ENCODE measurements around the gene LRRC58. TPM values are rescaled to one million over a fixed set of nuclear protein-coding genes. Genes with fewer than 3 reads are reported as not detected.

Gene LRRC58
- total RNA-seq, 1 experiment from 2014 or later = 34.8 TPM

DNA sequence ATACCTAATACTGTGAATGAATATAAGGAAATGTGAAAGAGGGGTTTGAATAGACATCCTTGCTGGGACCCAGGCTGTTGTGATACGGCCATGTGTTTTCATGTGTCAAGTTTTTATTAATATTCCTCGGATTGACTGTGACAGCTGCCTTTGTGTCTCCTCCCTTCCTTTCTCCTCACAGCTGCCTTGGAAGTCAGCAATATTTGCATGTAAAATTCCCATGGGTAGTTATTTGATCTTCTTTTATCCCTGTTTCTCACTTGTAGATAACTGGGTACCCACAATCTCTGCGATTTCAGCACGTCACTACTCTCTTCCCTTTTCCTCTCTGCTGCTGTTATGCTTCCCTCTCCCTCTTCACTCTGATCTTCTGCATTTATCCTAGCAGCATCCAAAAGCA, 73.5 kb downstream of the LRRC58 start:
- DNase-seq (ENCODE audit: low read depth, low spot score) (no peak), ATAC-seq (no peak)
- Histone ChIP-seq H3K4me2 (ENCODE audit: low read length) (no peak overlapping the region), H3K79me2 (ENCODE audit: insufficient read depth, low read length) (no peaks in the 10 kb centered on the region), H3K36me3 (ENCODE audit: control insufficient read depth in 1 of 2, insufficient read depth in 2 of 2, low read length in 2 of 2) (no peaks in the 10 kb centered on the region), H2AFZ (ENCODE audit: low read depth, low read length, poor library complexity, severe bottlenecking) (no peak overlapping the region), H3K4me3 (replicated peaks in 1 of 2; ENCODE audit: low read depth in 1 of 2, low read length in 2 of 2) (no peak overlapping the region), H3K4me1 (ENCODE audit: control insufficient read depth in 1 of 2, insufficient read depth in 2 of 2, low read length in 2 of 2) (no peaks in the 10 kb centered on the region), H3K27ac (ENCODE audit: low read depth, low read length) (no peak overlapping the region), H3K9me2 (ENCODE audit: insufficient read depth) (no peaks in the 10 kb centered on the region), H4K20me1 (ENCODE audit: insufficient read depth) (no peaks in the 10 kb centered on the region), H3K9me3 (ENCODE audit: control insufficient read depth in 1 of 2, insufficient read depth in 1 of 2, low read depth in 1 of 2, low read length in 2 of 2) (no peaks in the 10 kb centered on the region), H3K27me3 (ENCODE audit: insufficient read depth, low read length) (no peaks in the 10 kb centered on the region), H3K9ac (ENCODE audit: low read length) (no peak overlapping the region)
- POLR2A ChIA-PET = no interaction called here
- TF ChIP-seq, protein P1, sequence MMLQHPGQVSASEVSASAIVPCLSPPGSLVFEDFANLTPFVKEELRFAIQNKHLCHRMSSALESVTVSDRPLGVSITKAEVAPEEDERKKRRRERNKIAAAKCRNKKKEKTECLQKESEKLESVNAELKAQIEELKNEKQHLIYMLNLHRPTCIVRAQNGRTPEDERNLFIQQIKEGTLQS (IDR thresholded peaks at IDR 0.05) = no peak
- TF ChIP-seq TCF7L2 (IDR thresholded peaks at IDR 0.05; ENCODE audit: borderline replicate concordance, extremely low read depth, insufficient read depth, insufficient read length) = no peak
- TF ChIP-seq POLR2A (IDR thresholded peaks at IDR 0.05; ENCODE audit: borderline replicate concordance, extremely low read depth, insufficient read depth, insufficient read length) = no peak
- TF ChIP-seq CEBPB (IDR thresholded peaks at IDR 0.05; ENCODE audit: low read depth) = no peak
- TF ChIP-seq SP1 (IDR thresholded peaks at IDR 0.05; ENCODE audit: low read depth) = no peak
- TF ChIP-seq, protein P2, sequence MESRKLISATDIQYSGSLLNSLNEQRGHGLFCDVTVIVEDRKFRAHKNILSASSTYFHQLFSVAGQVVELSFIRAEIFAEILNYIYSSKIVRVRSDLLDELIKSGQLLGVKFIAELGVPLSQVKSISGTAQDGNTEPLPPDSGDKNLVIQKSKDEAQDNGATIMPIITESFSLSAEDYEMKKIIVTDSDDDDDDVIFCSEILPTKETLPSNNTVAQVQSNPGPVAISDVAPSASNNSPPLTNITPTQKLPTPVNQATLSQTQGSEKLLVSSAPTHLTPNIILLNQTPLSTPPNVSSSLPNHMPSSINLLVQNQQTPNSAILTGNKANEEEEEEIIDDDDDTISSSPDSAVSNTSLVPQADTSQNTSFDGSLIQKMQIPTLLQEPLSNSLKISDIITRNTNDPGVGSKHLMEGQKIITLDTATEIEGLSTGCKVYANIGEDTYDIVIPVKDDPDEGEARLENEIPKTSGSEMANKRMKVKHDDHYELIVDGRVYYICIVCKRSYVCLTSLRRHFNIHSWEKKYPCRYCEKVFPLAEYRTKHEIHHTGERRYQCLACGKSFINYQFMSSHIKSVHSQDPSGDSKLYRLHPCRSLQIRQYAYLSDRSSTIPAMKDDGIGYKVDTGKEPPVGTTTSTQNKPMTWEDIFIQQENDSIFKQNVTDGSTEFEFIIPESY (IDR thresholded peaks at IDR 0.05; ENCODE audit: extremely low read depth, insufficient replicate concordance, low read length) = no peak
- no peak for TF ChIP-seq MAX (IDR thresholded peaks at IDR 0.05)
- no peak for TF ChIP-seq EZH2 (IDR thresholded peaks at IDR 0.05)
- TF ChIP-seq FOSL1 (IDR thresholded peaks at IDR 0.05; ENCODE audit: low read depth) = no peak
- TF ChIP-seq JUND (IDR thresholded peaks at IDR 0.05) = no peak
- TF ChIP-seq ZNF274 (IDR thresholded peaks at IDR 0.05; ENCODE audit: low read depth, low read length) = no peak
- TF ChIP-seq YY1 (IDR thresholded peaks at IDR 0.05; ENCODE audit: extremely low read depth, insufficient replicate concordance, low read depth, low read length) = no peak
- no peak for TF ChIP-seq CBX3 (IDR thresholded peaks at IDR 0.05; ENCODE audit: low read depth)
- TF ChIP-seq POLR2AphosphoS5 (IDR thresholded peaks at IDR 0.05; ENCODE audit: low read depth, low read length) = no peak
- no peak for TF ChIP-seq ELF1 (IDR thresholded peaks at IDR 0.05; ENCODE audit: borderline replicate concordance, low read depth)
- TF ChIP-seq SIN3A (IDR thresholded peaks at IDR 0.05; ENCODE audit: low read depth) = no peak
- no peak for TF ChIP-seq ZFX (IDR thresholded peaks at IDR 0.05)
- no peak for TF ChIP-seq SRF (IDR thresholded peaks at IDR 0.05; ENCODE audit: low read depth)
- TF ChIP-seq, protein P3, sequence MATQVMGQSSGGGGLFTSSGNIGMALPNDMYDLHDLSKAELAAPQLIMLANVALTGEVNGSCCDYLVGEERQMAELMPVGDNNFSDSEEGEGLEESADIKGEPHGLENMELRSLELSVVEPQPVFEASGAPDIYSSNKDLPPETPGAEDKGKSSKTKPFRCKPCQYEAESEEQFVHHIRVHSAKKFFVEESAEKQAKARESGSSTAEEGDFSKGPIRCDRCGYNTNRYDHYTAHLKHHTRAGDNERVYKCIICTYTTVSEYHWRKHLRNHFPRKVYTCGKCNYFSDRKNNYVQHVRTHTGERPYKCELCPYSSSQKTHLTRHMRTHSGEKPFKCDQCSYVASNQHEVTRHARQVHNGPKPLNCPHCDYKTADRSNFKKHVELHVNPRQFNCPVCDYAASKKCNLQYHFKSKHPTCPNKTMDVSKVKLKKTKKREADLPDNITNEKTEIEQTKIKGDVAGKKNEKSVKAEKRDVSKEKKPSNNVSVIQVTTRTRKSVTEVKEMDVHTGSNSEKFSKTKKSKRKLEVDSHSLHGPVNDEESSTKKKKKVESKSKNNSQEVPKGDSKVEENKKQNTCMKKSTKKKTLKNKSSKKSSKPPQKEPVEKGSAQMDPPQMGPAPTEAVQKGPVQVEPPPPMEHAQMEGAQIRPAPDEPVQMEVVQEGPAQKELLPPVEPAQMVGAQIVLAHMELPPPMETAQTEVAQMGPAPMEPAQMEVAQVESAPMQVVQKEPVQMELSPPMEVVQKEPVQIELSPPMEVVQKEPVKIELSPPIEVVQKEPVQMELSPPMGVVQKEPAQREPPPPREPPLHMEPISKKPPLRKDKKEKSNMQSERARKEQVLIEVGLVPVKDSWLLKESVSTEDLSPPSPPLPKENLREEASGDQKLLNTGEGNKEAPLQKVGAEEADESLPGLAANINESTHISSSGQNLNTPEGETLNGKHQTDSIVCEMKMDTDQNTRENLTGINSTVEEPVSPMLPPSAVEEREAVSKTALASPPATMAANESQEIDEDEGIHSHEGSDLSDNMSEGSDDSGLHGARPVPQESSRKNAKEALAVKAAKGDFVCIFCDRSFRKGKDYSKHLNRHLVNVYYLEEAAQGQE (IDR thresholded peaks at IDR 0.05; ENCODE audit: low read depth) = no peak
- intact Hi-C loops (cut with micrococcal nuclease) = no loop called here
- CTCF ChIA-PET = no interaction called here
- RAD21 ChIA-PET (ENCODE audit: low non-redundant PET in 1 of 2, low total read pairs in 2 of 2, uncharacterized antibody in 2 of 2, unreplicated experiment in 2 of 2) = no interaction called here
- BruUV-seq (replicated peaks) = no TSS peak

Measured in HCT116 (cell line).